ENCODE results near the gene LRRC73. TPM values are rescaled to one million over a fixed set of nuclear protein-coding genes. Genes with fewer than 3 reads are reported as not detected.

The LRRC73 gene
- total and polyA plus RNA-seq, 9 of the 15 experiments (the other 6 are each of a cell fraction or from before 2014, with no cell fraction given), result 0.07 to 0.55 (median 0.16) TPM; not detected in 3

- TF ChIP-seq STAT6 (CRISPR knock-in tag; IDR thresholded peaks at IDR 0.05) (no peak), FOXM1 (IDR thresholded peaks at IDR 0.05; ENCODE audit: low read depth) (no peak), FOXM1 (CRISPR knock-in tag; IDR thresholded peaks at IDR 0.05; ENCODE audit: low read depth) (no peak), SMAD4 (CRISPR knock-in tag; conservative IDR thresholded peaks at IDR 0.05) (no peak), KLF16 (IDR thresholded peaks at IDR 0.05) (peak; percentile 22; the same call in 1 of the 2 replicates), WHSC1 (IDR thresholded peaks at IDR 0.05; ENCODE audit: low read length) (no peak), ZNF431 (CRISPR knock-in tag; IDR thresholded peaks at IDR 0.05) (no peak), ELK1 (CRISPR knock-in tag; IDR thresholded peaks at IDR 0.05) (no peak), MCM3 (IDR thresholded peaks at IDR 0.05) (no peak), RAD21 (CRISPR knock-in tag; conservative IDR thresholded peaks at IDR 0.05 in 1 of 2, IDR thresholded peaks at IDR 0.05 in 1 of 2) (peak; percentile 66 to 84), TEAD1 (CRISPR knock-in tag; IDR thresholded peaks at IDR 0.05) (no peak), RBM34 (IDR thresholded peaks at IDR 0.05; ENCODE audit: borderline replicate concordance, insufficient read depth, low read length) (no peak), XRCC5 (IDR thresholded peaks at IDR 0.05; ENCODE audit: low read depth, low read length) (0 out of 2 replicates have a peak, but pooled peaks have one; percentile 25), CBX1 (IDR thresholded peaks at IDR 0.05; ENCODE audit: low read depth) (no peak), CREB5 (CRISPR knock-in tag; IDR thresholded peaks at IDR 0.05) (no peak), HNRNPH1 (optimal IDR thresholded peaks at IDR 0.05; ENCODE audit: low read depth, low read length) (no peak), PHF8 (IDR thresholded peaks at IDR 0.05; ENCODE audit: borderline replicate concordance, low read length) (no peak), MYNN (IDR thresholded peaks at IDR 0.05) (peak; percentile 36; the same call in 1 of the 2 replicates), MYNN (CRISPR knock-in tag; IDR thresholded peaks at IDR 0.05) (no peak), RB1 (IDR thresholded peaks at IDR 0.05; ENCODE audit: low read depth) (peak; percentile 80; the same call in 1 of the 2 replicates)
These were observed 13.6 kb downstream of the LRRC73 start (continued) for GRCh38 chr6:43496370-43497128.

Data from K562 (cell line).